ENCODE measurements around the gene RARRES2. TPM values are rescaled to one million over a fixed set of nuclear protein-coding genes. Genes with fewer than 3 reads are reported as not detected.

The RARRES2 gene
- total RNA-seq, 4 donors from 2014 or later, result 143 to 193 (median 173) TPM

GRCh38 chr7:150365194-150365593, 23.8 kb upstream of the RARRES2 start:
- 92% methylated on average over 10 of the region's 10 CpGs for WGBS
- Histone ChIP-seq H3K36me3 (peaks cover 0 to 5% (median 3%) of the 10 kb centered on the region in 4 donors), H3K4me3 (no peak overlapping the region), H3K4me1 (peaks cover 14 to 38% (median 33%) of the 10 kb centered on the region in 4 donors), H3K27me3 (no peaks in the 10 kb centered on the region), H3K27ac (replicated peaks in 1 of 4) (no peak overlapping the region), H3K9me3 (no peaks in the 10 kb centered on the region)
- TF ChIP-seq POLR2AphosphoS5 (IDR thresholded peaks at IDR 0.05), result no peak
- no peak for TF ChIP-seq CTCF (IDR thresholded peaks at IDR 0.05)
- no peak for TF ChIP-seq POLR2A (IDR thresholded peaks at IDR 0.05; ENCODE audit: low read depth)
- TF ChIP-seq EP300 (IDR thresholded peaks at IDR 0.05), result no peak
- intact Hi-C loops (cut with DNase I), result loop anchor here (5.0 kb wide), 1 partner anchor 42 kb away; a partner anchor contains a TSS
- no peak for DNase-seq (ENCODE audit: extremely low spot score)

- no peak overlapping the region for H3K4me3 ChIP-seq
- H3K9me3 ChIP-seq, result no peaks in the 10 kb centered on the region
- H3K27ac ChIP-seq (replicated peaks in 1 of 4), result no peak overlapping the region
- DNase-seq (ENCODE audit: extremely low spot score), result no peak
- peaks cover 6 to 29% (median 23%) of the 10 kb centered on the region in 4 donors for H3K4me1 ChIP-seq
- H3K27me3 ChIP-seq, result no peaks in the 10 kb centered on the region
- intact Hi-C loops (cut with DNase I), result no loop called here
- WGBS, result 73% methylated on average over 5 of the region's 5 CpGs
- no peak for TF ChIP-seq EP300 (IDR thresholded peaks at IDR 0.05)
- no peak for TF ChIP-seq POLR2A (IDR thresholded peaks at IDR 0.05; ENCODE audit: low read depth)
- no peak for TF ChIP-seq CTCF (IDR thresholded peaks at IDR 0.05)
- no peak for TF ChIP-seq POLR2AphosphoS5 (IDR thresholded peaks at IDR 0.05)
- H3K36me3 ChIP-seq, result no peaks in the 10 kb centered on the region
Measured at GRCh38 chr7:150363872-150364271, 22.4 kb upstream of the RARRES2 start.

- Histone ChIP-seq H3K4me3 (no peak overlapping the region), H3K4me1 (peaks cover 6 to 29% (median 23%) of the 10 kb centered on the region in 4 donors), H3K27me3 (no peaks in the 10 kb centered on the region), H3K27ac (replicated peaks in 1 of 4) (no peak overlapping the region), H3K36me3 (no peaks in the 10 kb centered on the region), H3K9me3 (no peaks in the 10 kb centered on the region)
- intact Hi-C loops (cut with DNase I), result no loop called here
- 82% methylated on average over 4 of the region's 4 CpGs for WGBS
- TF ChIP-seq POLR2AphosphoS5 (IDR thresholded peaks at IDR 0.05) (no peak), POLR2A (IDR thresholded peaks at IDR 0.05; ENCODE audit: low read depth) (no peak), EP300 (IDR thresholded peaks at IDR 0.05) (no peak), CTCF (IDR thresholded peaks at IDR 0.05) (no peak)
- DNase-seq (ENCODE audit: extremely low spot score), result no peak
Measured at GRCh38 chr7:150363370-150363769, 21.9 kb upstream of the RARRES2 start.

- 62% methylated on average over 18 of the region's 18 CpGs for WGBS
- Histone ChIP-seq H3K27me3 (no peaks in the 10 kb centered on the region), H3K36me3 (no peaks in the 10 kb centered on the region), H3K9me3 (no peaks in the 10 kb centered on the region), H3K27ac (replicated peaks in 1 of 4) (peak overlapping the region in 3 of 4 donors; percentile 24 to 61 (median 47)), H3K4me1 (peaks cover 0 to 19% (median 16%) of the 10 kb centered on the region in 4 donors), H3K4me3 (no peak overlapping the region)
- DNase-seq (ENCODE audit: extremely low spot score), result no peak
- no peak for TF ChIP-seq EP300 (IDR thresholded peaks at IDR 0.05)
- intact Hi-C loops (cut with DNase I), result no loop called here
Measured at GRCh38 chr7:150361807-150362621, 20.6 kb upstream of the RARRES2 start.

GRCh38 chr7:150361402-150361801, 20.0 kb upstream of the RARRES2 start:
- DNase-seq (ENCODE audit: extremely low spot score), result no peak
- H3K9me3 ChIP-seq, result no peaks in the 10 kb centered on the region
- peak overlapping the region in 3 of 4 donors; percentile 24 to 61 (median 47) for H3K27ac ChIP-seq (replicated peaks in 1 of 4)
- TF ChIP-seq EP300 (IDR thresholded peaks at IDR 0.05) (no peak), CTCF (IDR thresholded peaks at IDR 0.05) (no peak), POLR2A (IDR thresholded peaks at IDR 0.05; ENCODE audit: low read depth) (no peak), POLR2AphosphoS5 (IDR thresholded peaks at IDR 0.05) (no peak)
- 58% methylated on average over 7 of the region's 7 CpGs for WGBS
- peaks cover 0 to 19% (median 16%) of the 10 kb centered on the region in 4 donors for H3K4me1 ChIP-seq
- H3K36me3 ChIP-seq, result no peaks in the 10 kb centered on the region
- H3K4me3 ChIP-seq, result no peak overlapping the region
- intact Hi-C loops (cut with DNase I), result no loop called here
- no peaks in the 10 kb centered on the region for H3K27me3 ChIP-seq

Data from esophagus muscularis mucosa (tissue), 4 donors.